ENCODE data around the gene GRXCR2. TPM values are rescaled to one million over a fixed set of nuclear protein-coding genes. Genes with fewer than 3 reads are reported as not detected.

GRXCR2 gene
- total RNA-seq, 1 donor from 2014 or later = not detected

GRCh38 chr5:145825751-145826180 lies 47.0 kb downstream of the GRXCR2 start:
- Mint-ChIP-seq H3K27me3 (ENCODE audit: unreplicated experiment) (no peaks in the 10 kb centered on the region), H3K9me3 (ENCODE audit: unreplicated experiment) (no peaks in the 10 kb centered on the region), H3K36me3 (ENCODE audit: unreplicated experiment) (no peaks in the 10 kb centered on the region), H3K27ac (ENCODE audit: unreplicated experiment) (no peak overlapping the region), H3K4me3 (ENCODE audit: unreplicated experiment) (no peak overlapping the region), H3K4me1 (ENCODE audit: unreplicated experiment) (peaks cover 16% of the 10 kb centered on the region)
- peak; percentile 91 for TF ChIP-seq CTCF (IDR thresholded peaks at IDR 0.05)
- no peak for DNase-seq (ENCODE audit: extremely low spot score, unreplicated experiment)

GRCh38 chr5:145824040-145824439 lies 48.8 kb downstream of the GRXCR2 start:
- no peak overlapping the region for H3K4me3 Mint-ChIP-seq (ENCODE audit: unreplicated experiment)
- no peaks in the 10 kb centered on the region for H3K27me3 Mint-ChIP-seq (ENCODE audit: unreplicated experiment)
- no peak for TF ChIP-seq CTCF (IDR thresholded peaks at IDR 0.05)
- H3K36me3 Mint-ChIP-seq (ENCODE audit: unreplicated experiment) = no peaks in the 10 kb centered on the region
- H3K9me3 Mint-ChIP-seq (ENCODE audit: unreplicated experiment) = no peaks in the 10 kb centered on the region
- H3K27ac Mint-ChIP-seq (ENCODE audit: unreplicated experiment) = no peak overlapping the region
- no peaks in the 10 kb centered on the region for H3K4me1 Mint-ChIP-seq (ENCODE audit: unreplicated experiment)
- DNase-seq (ENCODE audit: extremely low spot score, unreplicated experiment) = no peak

- H3K27me3 Mint-ChIP-seq (ENCODE audit: unreplicated experiment) = no peaks in the 10 kb centered on the region
- H3K4me1 Mint-ChIP-seq (ENCODE audit: unreplicated experiment) = no peaks in the 10 kb centered on the region
- H3K4me3 Mint-ChIP-seq (ENCODE audit: unreplicated experiment) = no peak overlapping the region
- TF ChIP-seq CTCF (IDR thresholded peaks at IDR 0.05) = no peak
- no peak for DNase-seq (ENCODE audit: extremely low spot score, unreplicated experiment)
- no peaks in the 10 kb centered on the region for H3K9me3 Mint-ChIP-seq (ENCODE audit: unreplicated experiment)
- H3K36me3 Mint-ChIP-seq (ENCODE audit: unreplicated experiment) = no peaks in the 10 kb centered on the region
- no peak overlapping the region for H3K27ac Mint-ChIP-seq (ENCODE audit: unreplicated experiment)
These were observed 54.2 kb downstream of the GRXCR2 start for GRCh38 chr5:145818604-145819003.

- H3K36me3 Mint-ChIP-seq (ENCODE audit: unreplicated experiment) = no peaks in the 10 kb centered on the region
- no peaks in the 10 kb centered on the region for H3K27me3 Mint-ChIP-seq (ENCODE audit: unreplicated experiment)
These were observed 59.9 kb downstream of the GRXCR2 start for GRCh38 chr5:145812877-145813276.

More at GRCh38 chr5:145812877-145813276, 59.9 kb downstream of the GRXCR2 start:
- no peaks in the 10 kb centered on the region for H3K4me1 Mint-ChIP-seq (ENCODE audit: unreplicated experiment)
- no peak for DNase-seq (ENCODE audit: extremely low spot score, unreplicated experiment)
- no peak for TF ChIP-seq CTCF (IDR thresholded peaks at IDR 0.05)
- H3K4me3 Mint-ChIP-seq (ENCODE audit: unreplicated experiment) = no peak overlapping the region
- no peak overlapping the region for H3K27ac Mint-ChIP-seq (ENCODE audit: unreplicated experiment)
- H3K9me3 Mint-ChIP-seq (ENCODE audit: unreplicated experiment) = no peaks in the 10 kb centered on the region
